ENCODE measurements around the gene MRRF.

The MRRF gene

GRCh38 chr9:122268041-122268814 lies 3.5 kb downstream of the MRRF start:
- H3K27ac ChIP-seq: no peak overlapping the region
- peaks cover 3 to 19% (median 15%) of the 10 kb centered on the region in 3 donors for H3K36me3 ChIP-seq
- no peak for TF ChIP-seq CTCF (IDR thresholded peaks at IDR 0.05)
- H3K9me3 ChIP-seq: no peaks in the 10 kb centered on the region
- no peak overlapping the region for H3K4me3 ChIP-seq
- no peak for DNase-seq
- H3K4me1 ChIP-seq: peaks cover 0 to 21% (median 17%) of the 10 kb centered on the region in 4 donors
- intact Hi-C loops (cut with DNase I; ENCODE audit: low total_unique reads): no loop called here
- no peaks in the 10 kb centered on the region for H3K27me3 ChIP-seq

- H3K9me3 ChIP-seq: peaks cover 0 to 5% (median 0%) of the 10 kb centered on the region in 3 donors
- H3K27me3 ChIP-seq: no peaks in the 10 kb centered on the region
- H3K4me1 ChIP-seq: no peaks in the 10 kb centered on the region
- H3K36me3 ChIP-seq: peaks cover 12 to 27% (median 25%) of the 10 kb centered on the region in 3 donors
- intact Hi-C loops (cut with DNase I; ENCODE audit: low total_unique reads): no loop called here
- no peak overlapping the region for H3K27ac ChIP-seq
- H3K4me3 ChIP-seq: no peak overlapping the region
- no peak for DNase-seq
- no peak for TF ChIP-seq CTCF (IDR thresholded peaks at IDR 0.05)
Measured at GRCh38 chr9:122274055-122274454, 9.4 kb downstream of the MRRF start.

- H3K4me3 ChIP-seq: no peak overlapping the region
- intact Hi-C loops (cut with DNase I; ENCODE audit: low total_unique reads): no loop called here
- peaks cover 0 to 5% (median 0%) of the 10 kb centered on the region in 3 donors for H3K9me3 ChIP-seq
- peaks cover 12 to 32% (median 21%) of the 10 kb centered on the region in 3 donors for H3K36me3 ChIP-seq
- H3K4me1 ChIP-seq: no peaks in the 10 kb centered on the region
- DNase-seq: no peak
- no peak for TF ChIP-seq CTCF (IDR thresholded peaks at IDR 0.05)
- no peaks in the 10 kb centered on the region for H3K27me3 ChIP-seq
- H3K27ac ChIP-seq: no peak overlapping the region
Measured at GRCh38 chr9:122276096-122276495, 11.4 kb downstream of the MRRF start.

- no peak for DNase-seq
- Histone ChIP-seq H3K27me3 (no peaks in the 10 kb centered on the region), H3K9me3 (peaks cover 0 to 5% (median 0%) of the 10 kb centered on the region in 3 donors), H3K4me1 (no peaks in the 10 kb centered on the region), H3K36me3 (peaks cover 12 to 23% (median 14%) of the 10 kb centered on the region in 3 donors), H3K27ac (no peak overlapping the region), H3K4me3 (no peak overlapping the region)
- no peak for TF ChIP-seq CTCF (IDR thresholded peaks at IDR 0.05)
- intact Hi-C loops (cut with DNase I; ENCODE audit: low total_unique reads): no loop called here
Measured at GRCh38 chr9:122277285-122277897, 12.7 kb downstream of the MRRF start.

- Histone ChIP-seq H3K27ac (no peak overlapping the region), H3K36me3 (peaks cover 22 to 41% (median 27%) of the 10 kb centered on the region in 3 donors)
- intact Hi-C loops (cut with DNase I; ENCODE audit: low total_unique reads): no loop called here
Measured at GRCh38 chr9:122281368-122281767, 16.7 kb downstream of the MRRF start.

More at GRCh38 chr9:122281368-122281767, 16.7 kb downstream of the MRRF start:
- H3K4me3 ChIP-seq: no peak overlapping the region
- peaks cover 0 to 5% (median 0%) of the 10 kb centered on the region in 3 donors for H3K9me3 ChIP-seq
- H3K4me1 ChIP-seq: no peaks in the 10 kb centered on the region
- DNase-seq: no peak
- TF ChIP-seq CTCF (IDR thresholded peaks at IDR 0.05): no peak
- no peaks in the 10 kb centered on the region for H3K27me3 ChIP-seq
